Esophagus muscularis mucosa (tissue), 4 donors: ENCODE data around the gene ZNF578. TPM values are rescaled to one million over a fixed set of nuclear protein-coding genes. Genes with fewer than 3 reads are reported as not detected.
"Not testable (repeated sequence)": the region's sequence is repeated elsewhere in the genome, so short reads cannot be mapped to it uniquely, and the experiment has no call there.

Experiments used
- DNase-seq: peaks from one replicate; pipeline ENCODE4 v3.0.0-alpha.2; 2017; ENCODE audit errors: extremely low spot score
- H3K27ac ChIP-seq, 4 donors: fragments of 200-600 bp; sonication (generic); replicated peaks in 1 of 4; 1 replicate in 3 of 4; 2 replicates in 1 of 4; pipeline ENCODE4 v1.5.1; 2016 to 2019; ENCODE audit warnings: mild to moderate bottlenecking in 1 of 4
- H3K27me3 ChIP-seq, 4 donors: fragments of 200-600 bp; sonication (generic); one replicate each; pipeline versions ENCODE4 v1.5.1 to v1.6.0; 2016 to 2019
- H3K36me3 ChIP-seq, 4 donors: fragments of 200-600 bp; sonication (generic); one replicate each; pipeline ENCODE4 v1.5.1; 2016 to 2019
- H3K4me1 ChIP-seq, 4 donors: fragments of 200-600 bp; sonication (generic); one replicate each; pipeline ENCODE4 v1.5.1; 2016 to 2019
- H3K4me3 ChIP-seq, 4 donors: fragments of 200-600 bp; sonication (generic); 1 replicate in 2 of 4; 2 replicates in 2 of 4; pipeline ENCODE4 v1.5.1; 2016 to 2019; ENCODE audit warnings: mild to moderate bottlenecking in 4 of 4, moderate library complexity in 1 of 4
- H3K9me3 ChIP-seq, 4 donors: fragments of 200-600 bp; sonication (generic); 1 replicate in 3 of 4; 2 replicates in 1 of 4; pipeline ENCODE4 v1.5.1; 2016 to 2019
- CTCF ChIP-seq, 3 experiments: fragments of 200-600 bp in 2 of 3; fragments of 450-650 bp in 1 of 3; sonication (generic) in 2 of 3; IDR thresholded peaks; one replicate each; pipeline ENCODE4 v1.5.1; 2017 to 2019; ENCODE audit warnings: antibody characterized with exemption in 3 of 3, mild to moderate bottlenecking in 2 of 3, moderate library complexity in 1 of 3
- EP300 ChIP-seq: sonication (generic); formaldehyde crosslinking; IDR thresholded peaks from one replicate; pipeline ENCODE4 v1.6.1; 2017; ENCODE audit warnings: antibody characterized with exemption
- POLR2A ChIP-seq: fragments of 450-650 bp; IDR thresholded peaks from one replicate; pipeline ENCODE4 v1.6.1; 2017; ENCODE audit warnings: antibody characterized with exemption, moderate library complexity, mild to moderate bottlenecking, low read depth
- POLR2AphosphoS5 ChIP-seq, 2 donors: sonication (generic); formaldehyde crosslinking; IDR thresholded peaks; one replicate each; pipeline ENCODE4 v1.6.1; 2017; ENCODE audit warnings: antibody characterized with exemption in 2 of 2
- WGBS: methylation state at CpG from one replicate; pipeline ENCODE4 v1.1.5; 2018; 5-methylcytosine and 5-hydroxymethylcytosine counted together
- intact Hi-C: fragments of 100-400 bp; cut with DNase I; formaldehyde crosslinking; loops from one replicate; pipeline ENCODE4 v1.15.1; 2023
- total RNA-seq, 4 donors: library from RNA; depleted of rRNA; stranded (reverse); fragments of >200 nt; gene quantifications; one replicate each; pipeline versions ENCODE4 v1.1.0 to v1.2.1, GENCODE V29; 2016

Gene ZNF578
- total RNA-seq, 4 donors from 2014 or later: 1.4 to 4.2 (median 3.2) TPM

DNA sequence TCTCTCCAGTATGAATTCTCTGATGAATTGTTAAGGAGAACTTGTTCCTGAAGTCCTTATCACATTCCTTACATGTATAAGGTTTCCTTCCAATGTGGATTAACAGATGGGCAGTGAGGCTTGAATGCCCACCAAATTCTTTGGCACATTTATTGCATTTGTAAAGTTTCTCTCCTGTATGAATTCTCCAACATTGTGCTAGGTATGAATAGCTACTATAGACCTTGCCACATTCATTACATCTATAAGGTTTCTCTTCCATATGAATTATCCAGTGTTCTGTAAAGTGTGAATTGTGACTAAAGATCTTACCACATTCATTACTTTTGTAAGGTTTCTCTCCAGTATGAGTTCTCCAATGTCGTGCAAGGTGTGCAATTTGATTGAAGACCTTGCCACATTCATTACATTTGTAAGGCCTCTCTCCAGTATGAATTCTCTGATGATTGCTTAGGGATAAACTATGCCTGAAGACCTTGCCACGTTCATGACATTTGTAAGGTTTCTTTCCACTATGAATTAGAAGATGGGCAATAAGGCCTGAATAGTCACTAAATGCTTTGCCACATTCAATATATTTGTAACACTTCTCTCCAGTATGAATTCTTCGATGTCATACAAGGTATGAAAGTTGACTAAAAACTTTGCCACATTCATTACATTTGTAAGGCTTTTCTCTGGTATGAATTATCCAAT lies 20.4 kb downstream of the ZNF578 start:
- H3K4me1 ChIP-seq: no peaks in the 10 kb centered on the region
- peaks cover 25 to 100% (median 100%) of the 10 kb centered on the region in 4 donors for H3K9me3 ChIP-seq
- WGBS: 99% methylated on average over 3 of the region's 3 CpGs
- H3K27ac ChIP-seq: no peak overlapping the region
- no peak for TF ChIP-seq POLR2AphosphoS5 (IDR thresholded peaks at IDR 0.05)
- TF ChIP-seq CTCF (IDR thresholded peaks at IDR 0.05): no peak
- TF ChIP-seq POLR2A: no peak
- TF ChIP-seq EP300: no peak
- intact Hi-C loops: no loop called here
- H3K4me3 ChIP-seq: no peak overlapping the region
- H3K36me3 ChIP-seq: peaks cover 0 to 6% (median 3%) of the 10 kb centered on the region in 4 donors
- H3K27me3 ChIP-seq: no peaks in the 10 kb centered on the region
- DNase-seq: no peak

- DNase-seq: no peak
- TF ChIP-seq EP300 (no peak), POLR2AphosphoS5 (IDR thresholded peaks at IDR 0.05) (no peak), POLR2A (no peak), CTCF (IDR thresholded peaks at IDR 0.05) (no peak)
- intact Hi-C loops: no loop called here
- no peaks in the 10 kb centered on the region for H3K27me3 ChIP-seq
- no peaks in the 10 kb centered on the region for H3K4me1 ChIP-seq
- H3K4me3 ChIP-seq: no peak overlapping the region
- WGBS: 97% methylated on average over 7 of the region's 7 CpGs
- peaks cover 0 to 6% (median 3%) of the 10 kb centered on the region in 4 donors for H3K36me3 ChIP-seq
- H3K27ac ChIP-seq: no peak overlapping the region
- peaks cover 25 to 100% (median 100%) of the 10 kb centered on the region in 4 donors for H3K9me3 ChIP-seq
These were observed 21.2 kb downstream of the ZNF578 start for GRCh38 chr19:52474351-52475127.

- H3K27me3 ChIP-seq, H3K36me3 ChIP-seq, H3K4me1 ChIP-seq, intact Hi-C loops, H3K27ac ChIP-seq, DNase-seq, H3K4me3 ChIP-seq: not testable (repeated sequence)
- WGBS: 51% methylated on average over 7 of the region's 7 CpGs
- peaks cover 0 to 88% (median 83%) of the 10 kb centered on the region in 4 donors for H3K9me3 ChIP-seq
These were observed 30.9 kb downstream of the ZNF578 start for GRCh38 chr19:52484111-52484743.

- peaks cover 0 to 87% (median 79%) of the 10 kb centered on the region in 4 donors for H3K9me3 ChIP-seq
- DNase-seq, H3K27ac ChIP-seq, H3K36me3 ChIP-seq, H3K4me3 ChIP-seq, H3K27me3 ChIP-seq, H3K4me1 ChIP-seq, intact Hi-C loops: not testable (repeated sequence)
- 45% methylated on average over 7 of the region's 7 CpGs for WGBS
These were observed 31.7 kb downstream of the ZNF578 start for GRCh38 chr19:52485064-52485463.

GRCh38 chr19:52485561-52486240 lies 32.3 kb downstream of the ZNF578 start:
- intact Hi-C loops: not testable (repeated sequence)

More at GRCh38 chr19:52485561-52486240, 32.3 kb downstream of the ZNF578 start:
- H3K27me3 ChIP-seq, H3K4me3 ChIP-seq, H3K4me1 ChIP-seq, H3K36me3 ChIP-seq, DNase-seq, H3K27ac ChIP-seq: not testable (repeated sequence)
- WGBS: 15% methylated on average over 8 of the region's 8 CpGs
- peaks cover 0 to 82% (median 73%) of the 10 kb centered on the region in 4 donors for H3K9me3 ChIP-seq
